Ovary (tissue), 10 donors: ENCODE data around the gene TENT4A. TPM values are rescaled to one million over a fixed set of nuclear protein-coding genes. Genes with fewer than 3 reads are reported as not detected.
"Not testable (repeated sequence)": the region's sequence is repeated elsewhere in the genome, so short reads cannot be mapped to it uniquely, and the experiment has no call there.

Experiments used
- DNase-seq, 5 donors: peaks; one replicate each; pipeline ENCODE4 v3.0.0-alpha.2; 2019 to 2020
- H3K27ac ChIP-seq, 2 donors: fragments of 200-600 bp; one replicate each; pipeline versions ENCODE4 v1.5.1 to v1.8.0; 2019 to 2022
- H3K27me3 ChIP-seq: fragments of 200-600 bp; one replicate; pipeline ENCODE4 v1.8.0; 2022
- H3K36me3 ChIP-seq: fragments of 200-600 bp; sonication (generic); one replicate; pipeline ENCODE4 v1.5.1; 2019
- H3K4me1 ChIP-seq: one replicate; pipeline ENCODE4 v1.8.1; 2013; ENCODE audit warnings: mild to moderate bottlenecking, moderate library complexity; ENCODE audit not compliant: insufficient read depth
- H3K4me3 ChIP-seq: fragments of 200-600 bp; sonication (generic); one replicate; pipeline ENCODE4 v1.5.1; 2017
- H3K9me3 ChIP-seq, 2 donors: fragments of 200-600 bp in 1 of 2; sonication (generic) in 1 of 2; one replicate each; pipeline versions ENCODE4 v1.5.1 to v1.8.1; 2013 to 2019; ENCODE audit warnings: mild to moderate bottlenecking in 1 of 2, moderate library complexity in 1 of 2
- CTCF ChIP-seq, 3 donors: fragments of 450-650 bp in 2 of 3; fragments of 200-600 bp in 1 of 3; IDR thresholded peaks; one replicate each; pipeline versions ENCODE4 v1.5.1 to v1.8.0; 2016 to 2022; ENCODE audit warnings: antibody characterized with exemption in 3 of 3, mild to moderate bottlenecking in 1 of 3
- EP300 ChIP-seq: sonication (generic); formaldehyde crosslinking; IDR thresholded peaks from one replicate; pipeline ENCODE4 v1.6.1; 2017; ENCODE audit warnings: antibody characterized with exemption
- POLR2A ChIP-seq: fragments of 450-650 bp; IDR thresholded peaks from one replicate; pipeline ENCODE4 v1.6.1; 2017; ENCODE audit warnings: antibody characterized with exemption, mild to moderate bottlenecking, moderate library complexity
- WGBS, 3 donors: extraction: QIAGEN DNeasy Blood & Tissue Kit in 1 of 3; methylation state at CpG; one replicate each; pipeline versions ENCODE4 v1.1.5 to v1.1.7; 2013 to 2017; 5-methylcytosine and 5-hydroxymethylcytosine counted together
- intact Hi-C, 4 donors: fragments of 100-400 bp; cut with DNase I; formaldehyde crosslinking; loops; one replicate each; pipeline versions ENCODE4 v1.11.0 to v1.15.1; 2022 to 2023
- long read RNA-seq, 3 donors: library from polyadenylated mRNA in 2 of 3; unstranded in 2 of 3; transcript quantifications; one replicate each; pipeline ENCODE4 v2.0.0 and lab custom pipeline, GENCODE V29; 2021 to 2026
- polyA plus RNA-seq, 2 donors: library from polyadenylated mRNA; stranded (reverse); fragments of 200-250 nt in 1 of 2; fragments of 350-450 nt in 1 of 2; fragmentation: Illumina TruSeq in 1 of 2; extraction: RNeasy Lipid Tissue Mini Kit (QIAGEN cat#74804) in 1 of 2; gene quantifications; one replicate each; pipeline ENCODE4 v1.2.3, GENCODE V29; 2013 to 2014
- total RNA-seq, 7 donors: library from RNA; depleted of rRNA in 2 of 7; stranded (reverse); fragments of >200 nt in 2 of 7; fragmentation: NEBNext Ultra II Directional in 3 of 7; extraction: Animal tissue kit (Norgen Biotek cat#: 25700) in 3 of 7; gene quantifications; one replicate each; pipeline versions ENCODE4 v1.1.0 to v1.2.4, GENCODE V29; 2016 to 2023
- donor health status: DM: no; HTN: no; CAD: no; lungs with moderate emphysema.
- donor health status: DM: no; HTN: no; CAD: no.
- donor health status: Bipolar disorder and iron deficiency.
- donor health status: DM: yes; HTN: yes; CAD: no.
- donor health status: DM: no; HTN: no; CAD: no.
- donor health status: DM: yes; HTN: yes; CAD: no.

TENT4A gene
- 10 to 100 TPM; 18.7 to 29.6 (median 27.2) TPM for total RNA-seq
- 10 to 100 TPM; 12.4 to 14.4 TPM for polyA plus RNA-seq
- long read RNA-seq, donor 1, partial matches to known transcripts = 23 of 34 reads
- long read RNA-seq, donor 1, other reads (novel, unspliced or antisense) = 10 of 34 reads
- long read RNA-seq, donor 2, partial matches to known transcripts = 0 of 1 reads
- long read RNA-seq, donor 2, other reads (novel, unspliced or antisense) = 0 of 1 reads
- long read RNA-seq, donor 3, full-length matches to known transcripts = 21 of 40 reads
- long read RNA-seq, donor 3, partial matches to known transcripts = 2 of 40 reads
- long read RNA-seq, donor 3, other reads (novel, unspliced or antisense) = 17 of 40 reads

- Histone ChIP-seq H3K36me3 (no peaks in the 10 kb centered on the region), H3K4me3 (peak within 1 kb of the TSS; percentile 72), H3K4me1 (peaks cover 27% of the 10 kb centered on the region), H3K27me3 (no peaks in the 10 kb centered on the region), H3K27ac (peak within 1 kb of the TSS; percentile 85 to 86), H3K9me3 (no peaks in the 10 kb centered on the region)
- intact Hi-C loops = loop anchor here in 2 of 4 donors (5.0 to 10.0 kb wide), 2 partner anchors 81 to 339 kb away; partner anchors contain the start of genes MED10 (in 1 of the 2), NSUN2 (in 1 of the 2) and SRD5A1 (in 1 of the 2)
- no peak for TF ChIP-seq CTCF (IDR thresholded peaks at IDR 0.05)
- TF ChIP-seq POLR2A = no peak
- no peak for TF ChIP-seq EP300
- WGBS, 3 donors = 0 to 1% (median 1%) methylated on average over 44 to 170 of the region's 174 CpGs
- peak; percentile 39 to 75 (median 72) for DNase-seq
Measured at GRCh38 chr5:6713274-6714225, at the start of gene TENT4A. TSS of gene TENT4A (plus strand) at chr5:6713432. CDS start at chr5:6713984, 552 bp downstream.

GRCh38 chr5:6666762-6667161 lies 46.5 kb upstream of the TENT4A start:
- Histone ChIP-seq H3K27ac (no peak overlapping the region), H3K4me1 (no peaks in the 10 kb centered on the region), H3K4me3 (no peak overlapping the region), H3K36me3 (no peaks in the 10 kb centered on the region), H3K27me3 (no peaks in the 10 kb centered on the region), H3K9me3 (no peaks in the 10 kb centered on the region)
- DNase-seq = no peak
- no peak for TF ChIP-seq EP300
- TF ChIP-seq POLR2A = no peak
- no peak for TF ChIP-seq CTCF (IDR thresholded peaks at IDR 0.05)
- 96 to 98% (median 97%) methylated on average over 15 of the region's 15 CpGs for WGBS, 3 donors
- intact Hi-C loops = no loop called here

GRCh38 chr5:6667648-6668047 lies 45.6 kb upstream of the TENT4A start:
- H3K9me3 ChIP-seq = no peaks in the 10 kb centered on the region
- H3K4me1 ChIP-seq = no peaks in the 10 kb centered on the region
- no peak overlapping the region for H3K4me3 ChIP-seq
- intact Hi-C loops = no loop called here
- 92 to 95% (median 95%) methylated on average over 5 of the region's 5 CpGs for WGBS, 3 donors
- no peak for DNase-seq
- H3K27me3 ChIP-seq = no peaks in the 10 kb centered on the region
- H3K27ac ChIP-seq = no peak overlapping the region
- TF ChIP-seq POLR2A (no peak), EP300 (no peak), CTCF (IDR thresholded peaks at IDR 0.05) (no peak)
- H3K36me3 ChIP-seq = no peaks in the 10 kb centered on the region

- H3K36me3 ChIP-seq, H3K9me3 ChIP-seq, H3K4me1 ChIP-seq, H3K27me3 ChIP-seq, intact Hi-C loops, H3K27ac ChIP-seq, H3K4me3 ChIP-seq, DNase-seq: not testable (repeated sequence)
- 80 to 82% (median 81%) methylated on average over 9 of the region's 9 CpGs for WGBS, 3 donors
Measured at GRCh38 chr5:6668717-6669116, 44.5 kb upstream of the TENT4A start.
